C1 segment of cervical spinal cord (tissue), 14 donors: ENCODE measurements around the gene B3GAT1.

Experiments
- DNase-seq, 14 donors: peaks; one replicate each; lab custom pipeline; 2025; lab: John Stamatoyannopoulos, UW

The B3GAT1 gene

DNA sequence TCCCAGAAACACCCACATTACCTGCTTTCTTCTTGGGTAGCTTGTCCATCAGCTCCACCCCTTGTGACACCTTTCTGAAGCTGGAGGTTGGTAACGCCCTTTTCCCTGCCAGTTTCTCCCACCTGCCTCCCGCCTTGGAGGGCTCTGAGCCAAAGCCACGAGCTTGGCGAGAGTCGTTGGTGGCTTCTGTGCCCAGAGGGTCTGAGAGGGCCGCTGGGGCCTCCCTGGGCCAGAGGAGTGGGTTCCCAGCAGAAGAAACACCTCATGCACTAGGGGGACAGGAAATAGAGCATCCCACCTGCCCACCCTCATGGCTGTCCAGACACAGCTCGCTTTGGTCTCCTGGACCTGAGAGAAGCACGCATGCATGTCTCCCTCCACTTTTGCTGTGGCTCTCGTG, 37.9 kb downstream of the B3GAT1 start:
- no peak for DNase-seq

GRCh38 chr11:134373591-134374052, 38.4 kb downstream of the B3GAT1 start:
- no peak for DNase-seq

GRCh38 chr11:134372961-134373360, 39.1 kb downstream of the B3GAT1 start:
- no peak for DNase-seq

DNA sequence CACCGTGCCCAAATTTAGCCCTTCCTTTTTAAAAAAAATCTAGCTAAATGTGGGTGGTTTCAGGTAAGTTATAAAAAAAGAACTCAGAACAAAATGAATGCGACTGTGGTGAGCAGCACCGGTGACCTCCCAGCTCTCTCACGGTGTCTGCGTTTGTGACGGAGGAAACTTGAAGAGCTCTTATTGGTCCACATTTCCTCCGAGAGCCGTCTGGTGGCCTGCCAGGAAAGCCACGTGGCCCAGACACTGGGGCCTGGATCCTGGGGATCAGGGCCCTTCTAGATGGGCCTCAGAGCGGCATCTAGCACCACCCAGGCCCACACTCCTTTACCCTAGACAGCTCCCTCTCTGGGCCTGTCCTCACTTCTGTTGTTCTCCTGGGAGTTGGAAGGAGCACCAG, 39.5 kb downstream of the B3GAT1 start:
- no peak for DNase-seq

DNA sequence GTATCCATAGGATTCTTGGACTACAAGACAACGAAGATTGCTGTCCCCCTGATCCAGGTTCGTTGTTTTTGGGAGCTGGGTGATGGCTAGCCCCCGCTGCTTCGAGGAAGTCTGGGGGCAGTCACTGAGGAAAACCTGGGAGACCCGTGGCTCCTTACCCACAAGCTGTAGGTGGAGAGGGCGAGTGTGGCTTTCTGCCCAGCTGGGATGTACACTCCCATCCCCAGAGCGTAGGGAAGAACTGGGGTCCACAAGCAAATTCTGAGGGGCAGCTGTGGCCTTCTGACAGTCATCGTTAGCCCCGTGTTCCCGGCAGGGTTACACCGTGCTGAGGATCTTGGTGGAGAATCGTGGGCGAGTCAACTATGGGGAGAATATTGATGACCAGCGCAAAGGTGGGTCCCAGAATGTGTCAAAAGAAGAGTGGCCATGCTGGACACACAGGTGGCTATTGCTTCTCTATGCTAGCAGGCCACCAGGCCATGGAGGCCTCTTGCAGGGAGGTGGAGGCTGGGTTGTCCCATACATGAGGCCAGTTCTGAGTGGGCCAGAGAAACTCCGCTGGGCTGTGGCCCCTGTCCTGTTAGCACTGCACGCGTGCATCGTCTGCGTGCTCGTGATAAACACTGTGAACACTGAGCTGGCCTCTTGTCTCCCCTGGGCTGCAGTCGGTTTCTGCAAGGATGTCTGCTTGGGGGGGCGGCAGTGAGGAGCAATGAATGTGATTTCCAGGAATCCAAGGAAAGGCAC, 40.4 kb downstream of the B3GAT1 start:
- no peak for DNase-seq

DNA sequence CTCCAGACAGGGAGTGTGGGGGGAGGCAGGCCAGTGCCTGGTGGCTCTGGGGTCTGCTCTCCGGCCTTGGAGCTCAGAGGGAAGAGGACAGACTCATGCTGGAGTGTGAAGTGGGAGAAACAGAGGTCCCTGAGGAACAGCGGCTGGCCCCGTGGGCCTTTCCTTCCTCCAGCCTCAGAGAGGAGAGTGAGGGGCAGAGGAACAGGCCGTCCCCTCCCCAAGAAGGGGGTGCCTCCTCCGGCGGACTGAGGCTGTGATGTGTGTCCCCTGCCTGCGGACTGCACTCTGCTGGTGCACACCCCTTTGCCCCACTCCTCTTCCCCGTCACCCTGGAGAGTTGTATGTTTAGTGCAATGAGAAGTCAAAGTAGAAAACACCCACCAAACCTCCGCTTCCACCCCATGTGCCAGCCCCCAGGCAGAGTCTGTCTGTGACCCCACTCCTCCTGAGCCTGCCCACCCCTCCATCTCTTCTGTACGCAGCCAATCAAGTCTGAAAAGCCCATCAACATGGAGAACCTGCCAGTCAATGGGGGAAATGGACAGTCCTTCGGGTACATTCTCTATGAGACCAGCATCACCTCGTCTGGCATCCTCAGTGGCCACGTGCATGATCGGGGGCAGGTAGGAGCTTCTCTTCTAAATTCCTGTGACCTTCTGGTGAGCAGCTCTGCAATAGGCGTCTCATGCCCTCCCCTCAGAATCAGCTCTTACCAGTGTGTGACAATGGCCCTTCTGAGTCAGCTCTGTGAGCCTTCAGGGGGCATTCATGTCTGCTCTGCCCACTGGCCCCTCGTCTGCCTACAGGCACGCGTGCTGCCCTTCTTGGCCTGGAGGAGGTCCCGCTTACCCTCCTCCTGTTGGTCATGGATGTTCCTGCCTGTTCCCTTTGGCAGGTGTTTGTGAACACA, 41.3 kb downstream of the B3GAT1 start:
- no peak for DNase-seq

DNA sequence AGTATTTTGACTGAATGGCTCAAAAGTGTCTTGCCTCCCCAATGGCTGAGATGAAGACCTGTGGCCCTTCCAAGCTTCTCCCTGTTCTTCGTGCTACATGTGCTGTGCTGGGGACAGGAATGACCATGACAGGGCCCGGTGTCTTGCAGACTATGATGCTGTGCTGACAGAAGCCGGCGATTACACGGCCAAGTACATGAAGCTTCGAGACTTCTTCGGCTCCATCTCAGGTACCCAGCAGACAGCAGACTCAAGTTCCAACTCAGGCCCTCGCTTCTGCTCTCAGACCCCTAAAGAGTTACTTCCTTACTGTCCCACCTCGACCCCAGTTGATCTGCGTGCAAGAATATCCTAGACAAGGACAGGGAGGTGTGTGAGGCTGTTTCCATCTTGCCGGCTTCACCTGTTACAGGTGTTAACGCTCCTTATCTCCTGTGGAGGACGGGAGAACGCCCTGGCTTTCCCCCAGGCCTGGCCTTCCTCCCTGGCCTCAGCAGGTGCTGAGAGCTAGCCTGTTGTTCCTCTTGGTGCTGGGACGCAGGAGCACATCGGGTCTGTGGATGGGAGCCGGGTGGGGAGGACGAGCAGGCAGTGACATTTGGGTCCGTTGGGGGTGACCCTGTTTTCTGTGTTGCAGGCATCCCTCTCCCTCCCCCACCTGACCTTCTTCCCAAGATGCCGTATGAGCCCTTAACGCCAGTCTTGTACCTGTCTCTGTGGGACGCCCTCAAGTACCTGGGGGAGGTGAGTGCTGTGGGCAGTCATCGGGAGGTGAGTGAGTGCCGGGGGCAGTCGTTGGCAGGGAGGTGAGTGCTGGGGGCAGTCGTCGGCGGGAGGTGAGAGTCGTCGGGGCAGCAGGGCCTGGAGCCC, 42.2 kb downstream of the B3GAT1 start:
- no peak for DNase-seq

GRCh38 chr11:134367781-134368180, 44.3 kb downstream of the B3GAT1 start:
- DNase-seq = no peak

DNA sequence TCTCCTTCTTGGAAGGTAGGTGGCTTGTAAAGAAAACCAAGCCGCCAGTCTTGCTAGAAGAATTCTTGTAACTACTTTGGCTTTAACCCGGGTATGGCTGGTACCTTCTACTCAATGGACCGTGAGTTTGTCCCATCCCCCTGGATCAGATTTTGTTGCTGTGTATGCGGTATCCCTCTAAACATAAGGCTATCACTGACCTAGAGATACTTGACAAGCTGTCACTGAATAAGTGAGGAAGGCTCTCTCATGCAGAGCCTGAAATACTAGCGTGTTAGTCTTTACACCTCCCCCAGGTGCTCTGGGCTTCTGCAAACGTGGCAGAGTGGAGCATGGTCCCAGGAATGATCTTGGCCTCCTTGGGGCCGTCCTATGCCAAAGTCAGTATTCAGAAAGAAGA, 45.8 kb downstream of the B3GAT1 start:
- DNase-seq = no peak

GRCh38 chr11:134365011-134365925, 46.8 kb downstream of the B3GAT1 start:
- DNase-seq = no peak

- no peak for DNase-seq
Observed at GRCh38 chr11:134364261-134364660, 47.8 kb downstream of the B3GAT1 start.

GRCh38 chr11:134363592-134363991, 48.5 kb downstream of the B3GAT1 start:
- DNase-seq = no peak

GRCh38 chr11:134363161-134363560, 48.9 kb downstream of the B3GAT1 start:
- no peak for DNase-seq

- no peak for DNase-seq
Observed at GRCh38 chr11:134362192-134362901, 49.7 kb downstream of the B3GAT1 start.

- no peak for DNase-seq
Observed at GRCh38 chr11:134361661-134362060, 50.4 kb downstream of the B3GAT1 start.

DNA sequence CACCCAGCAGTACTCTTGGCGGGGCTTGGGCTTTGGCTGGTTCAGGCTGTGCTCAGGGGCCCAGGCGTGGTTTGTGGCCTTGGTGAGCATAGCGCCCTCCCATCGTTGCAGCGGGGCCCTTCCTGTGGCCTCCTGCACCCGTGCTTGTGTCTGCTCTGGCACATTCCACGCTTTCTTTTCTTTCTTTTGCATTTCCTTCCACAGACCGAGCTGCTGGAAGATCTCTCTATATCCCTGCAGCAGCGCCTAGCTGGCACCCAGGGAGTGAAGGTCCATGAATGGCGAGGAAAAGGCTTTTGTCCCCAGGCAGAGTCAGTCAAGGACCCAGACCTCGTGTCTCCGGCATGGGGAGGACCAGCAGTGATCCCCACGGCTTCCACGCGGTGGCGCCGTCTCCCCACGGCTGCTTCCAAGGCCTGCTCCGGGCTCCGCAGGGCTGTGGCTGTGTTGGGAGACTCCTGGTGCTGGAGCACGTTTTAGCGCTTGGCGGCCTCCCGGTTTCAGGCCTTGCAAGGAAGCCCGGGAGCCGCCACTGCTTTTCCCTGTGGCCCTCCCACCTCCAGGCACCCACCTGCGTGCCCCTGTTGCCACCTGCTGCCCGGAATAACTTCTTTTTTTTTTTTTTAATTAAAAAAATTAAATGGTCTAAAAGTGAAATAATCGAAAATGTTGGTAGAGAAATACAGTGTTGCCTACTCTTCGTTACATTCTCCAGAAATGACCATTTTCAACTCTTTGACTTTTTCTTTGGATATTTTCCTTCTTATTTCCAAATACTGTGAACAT, 51.8 kb downstream of the B3GAT1 start:
- DNase-seq = peak in 13 of 14 donors; percentile 16 to 88 (median 68)

DNA sequence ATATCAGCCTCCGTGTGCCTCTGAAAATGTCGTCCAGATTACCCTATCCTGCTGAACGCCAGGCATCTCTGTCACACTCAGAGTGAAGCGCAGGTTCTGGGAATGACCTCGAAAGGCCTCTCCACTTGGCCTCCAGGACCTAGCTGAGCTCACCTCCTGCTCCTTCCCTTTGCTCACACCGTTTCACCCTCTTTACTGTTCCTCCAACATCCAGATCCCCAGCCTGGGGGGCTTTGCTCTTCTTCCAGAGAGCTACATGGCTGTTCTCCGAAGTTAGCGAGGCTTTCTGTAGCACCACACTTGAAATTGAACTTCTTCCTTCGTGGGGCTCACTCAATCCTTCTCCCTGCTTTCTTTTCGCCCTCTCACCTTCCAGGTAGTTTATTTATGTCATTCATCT, 52.4 kb downstream of the B3GAT1 start:
- DNase-seq = no peak

- DNase-seq = no peak
Observed at GRCh38 chr11:134358856-134359490, 53.1 kb downstream of the B3GAT1 start.
